DLD1 (cell line): Measurements from ENCODE around the gene SERPING1.

Experiments used
- in situ Hi-C: cut with HindIII; loops from 2 replicates; pipeline ENCODE4 v1.10.0; 2017; ENCODE audit warnings: low sequenced_read_pairs

SERPING1 gene

DNA sequence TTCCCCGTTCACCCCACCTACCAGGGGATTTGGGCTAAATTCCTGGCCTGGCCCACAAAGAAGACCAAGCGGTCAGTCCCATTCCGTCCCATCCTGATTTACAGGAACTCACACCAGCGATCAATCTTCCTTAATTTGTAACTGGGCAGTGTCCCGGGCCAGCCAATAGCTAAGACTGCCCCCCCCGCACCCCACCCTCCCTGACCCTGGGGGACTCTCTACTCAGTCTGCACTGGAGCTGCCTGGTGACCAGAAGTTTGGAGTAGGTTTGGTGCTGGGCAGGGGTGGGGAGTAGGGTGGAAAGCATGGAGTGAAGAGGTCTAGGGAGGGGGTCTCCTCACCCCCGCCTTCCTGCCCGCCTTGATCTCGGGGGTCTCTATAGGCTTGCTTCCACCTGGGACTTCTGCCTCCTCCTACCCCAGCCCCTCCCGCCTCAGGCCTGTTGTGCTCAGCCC, at the start of gene SERPING1:
Gene SERPING1, plus strand, starts transcription at position 225 of the 455 bp plus-strand sequence. CDS start 586 bp downstream, outside the sequence.
- in situ Hi-C loops, result no loop called here

DNA sequence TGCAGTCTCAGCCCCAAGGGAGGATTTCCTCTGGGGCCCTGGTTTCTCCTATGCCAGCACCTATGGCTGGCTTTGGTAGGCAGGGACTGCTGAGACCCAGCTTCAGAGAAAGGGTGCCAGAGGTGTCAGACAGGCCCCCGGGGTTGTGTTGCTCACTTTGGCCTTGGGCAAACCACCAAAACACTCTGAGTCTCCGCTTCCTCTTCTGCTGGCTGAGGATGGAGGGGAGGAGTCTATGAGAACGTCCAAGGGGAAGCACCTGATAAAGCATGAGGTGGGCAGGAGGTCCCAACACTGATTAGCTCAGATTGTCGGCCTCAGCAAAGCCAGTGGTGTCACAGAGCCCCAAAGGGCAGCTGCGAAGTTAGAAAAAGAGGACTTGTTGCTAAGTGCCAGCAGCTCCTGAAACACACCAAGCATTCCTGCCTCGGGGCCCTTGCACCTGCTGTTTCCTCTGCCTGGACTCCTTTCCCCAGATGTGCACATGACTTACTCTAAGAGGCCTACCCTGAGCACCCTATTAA, 49.6 kb upstream of the SERPING1 start:
- in situ Hi-C loops, result no loop called here

DNA sequence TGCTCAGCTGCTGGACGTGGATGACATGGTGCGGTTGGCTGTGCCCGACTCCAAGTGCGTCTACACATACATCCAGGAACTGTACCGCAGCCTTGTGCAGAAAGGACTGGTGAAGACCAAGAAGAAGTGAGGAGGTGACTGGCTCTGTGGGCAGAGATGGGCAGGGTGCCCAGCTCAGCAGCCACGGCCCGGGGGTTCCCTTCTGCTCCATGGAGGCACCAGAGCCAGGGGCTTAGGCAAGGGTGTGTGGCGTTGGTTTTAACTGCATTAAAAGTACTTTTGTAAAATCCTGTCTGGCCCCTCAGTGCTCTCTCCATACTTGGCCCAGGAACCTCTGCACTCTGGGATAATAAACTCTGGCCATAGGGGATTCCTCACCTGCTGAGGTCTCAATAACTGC, 47.5 kb upstream of the SERPING1 start:
- in situ Hi-C loops, result no loop called here

DNA sequence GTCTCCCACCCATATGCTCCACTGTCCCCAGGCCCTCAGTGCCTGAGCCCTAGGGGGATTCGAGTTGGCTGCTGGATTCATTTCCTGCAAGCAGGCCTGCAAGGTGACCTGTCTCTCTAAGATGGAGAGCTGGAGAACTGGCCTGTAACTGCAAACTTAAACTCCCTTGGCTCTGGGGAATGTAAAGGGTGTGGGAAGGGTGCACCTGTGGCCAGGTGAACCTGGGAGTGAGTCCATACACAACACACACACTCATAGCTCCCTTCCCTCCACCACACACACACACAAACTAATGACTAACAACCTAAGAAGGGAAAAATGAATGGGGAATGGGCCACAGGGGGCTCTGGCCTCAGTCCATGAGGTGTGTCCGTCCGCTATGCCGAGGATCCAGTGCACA, 45.5 kb upstream of the SERPING1 start:
- in situ Hi-C loops, result no loop called here

DNA sequence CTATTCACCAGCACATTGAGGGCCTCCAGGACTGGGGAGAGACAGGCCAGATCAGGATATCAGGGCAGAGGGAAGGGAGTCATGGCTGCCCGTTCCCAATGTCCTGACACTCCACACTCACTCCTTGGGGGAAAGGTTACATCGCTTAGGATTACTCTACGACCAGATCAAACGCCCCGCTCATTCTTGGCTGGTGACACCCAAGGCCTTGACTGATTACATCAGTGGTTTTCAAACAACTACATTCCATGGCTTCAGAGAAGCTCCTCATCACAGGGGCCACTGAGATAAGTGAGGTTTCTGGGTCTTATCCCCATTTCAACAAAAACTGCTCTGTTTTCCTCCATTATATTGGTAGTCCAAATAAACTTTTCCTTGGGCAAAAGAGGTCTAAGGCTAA, 45.0 kb upstream of the SERPING1 start:
- in situ Hi-C loops, result no loop called here

DNA sequence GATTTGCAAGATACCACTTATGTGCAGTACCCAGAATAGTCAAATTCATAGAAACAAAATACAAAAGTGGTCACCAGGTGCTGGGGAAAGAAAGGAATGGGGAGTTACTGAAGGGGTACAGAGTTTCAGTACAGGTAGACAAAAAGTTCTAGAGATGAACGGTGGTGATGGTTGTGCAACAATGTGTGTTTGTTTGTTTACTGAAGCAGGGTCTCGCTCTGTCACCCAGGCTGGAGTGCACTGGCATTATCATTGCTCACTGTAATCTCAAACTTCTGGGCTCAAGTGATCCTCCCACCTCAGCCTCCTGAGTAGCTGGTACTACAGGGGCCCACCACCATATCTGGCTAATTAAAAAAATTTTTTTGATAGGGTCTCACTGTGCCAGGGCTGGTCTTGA, 42.1 kb upstream of the SERPING1 start:
- in situ Hi-C loops, result no loop called here

DNA sequence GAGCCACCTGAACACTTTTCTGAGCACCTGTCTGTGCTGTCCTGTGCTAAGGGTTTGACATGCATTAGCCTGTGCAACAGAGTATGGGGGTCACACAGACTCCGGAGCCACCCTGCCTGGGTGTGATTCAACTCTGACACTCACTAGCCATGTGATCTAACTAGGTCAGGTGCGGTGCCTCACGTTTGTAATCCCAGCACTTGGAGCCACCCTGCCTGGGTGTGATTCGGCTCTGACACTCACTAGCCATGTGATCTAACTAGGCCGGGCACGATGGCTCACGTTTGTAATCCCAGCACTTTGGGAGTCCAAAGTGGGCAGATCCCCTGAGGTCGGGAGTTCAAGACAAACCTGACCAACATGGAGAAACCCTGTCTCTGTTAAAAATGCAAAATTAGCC, 41.4 kb upstream of the SERPING1 start:
- in situ Hi-C loops, result no loop called here

DNA sequence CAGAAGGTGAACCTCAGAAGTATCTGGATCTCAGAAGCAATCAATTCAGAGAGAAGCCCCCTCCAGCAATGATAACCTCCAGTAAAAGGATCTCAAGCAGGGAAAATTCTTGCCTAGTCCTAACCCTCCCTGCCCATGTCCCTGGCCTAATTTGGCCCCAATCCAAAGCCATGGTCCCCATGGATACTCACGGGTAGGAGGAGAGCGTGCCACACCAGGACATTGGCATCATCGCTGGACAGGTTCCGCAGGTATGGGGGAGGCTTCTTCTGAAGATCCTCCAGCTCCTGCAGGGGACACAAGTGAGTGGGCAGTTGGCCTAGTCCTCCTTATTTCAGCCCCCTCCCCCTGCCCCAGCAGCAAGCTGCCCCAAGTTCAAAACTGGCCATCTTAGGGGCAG, 37.3 kb upstream of the SERPING1 start:
- in situ Hi-C loops, result no loop called here

DNA sequence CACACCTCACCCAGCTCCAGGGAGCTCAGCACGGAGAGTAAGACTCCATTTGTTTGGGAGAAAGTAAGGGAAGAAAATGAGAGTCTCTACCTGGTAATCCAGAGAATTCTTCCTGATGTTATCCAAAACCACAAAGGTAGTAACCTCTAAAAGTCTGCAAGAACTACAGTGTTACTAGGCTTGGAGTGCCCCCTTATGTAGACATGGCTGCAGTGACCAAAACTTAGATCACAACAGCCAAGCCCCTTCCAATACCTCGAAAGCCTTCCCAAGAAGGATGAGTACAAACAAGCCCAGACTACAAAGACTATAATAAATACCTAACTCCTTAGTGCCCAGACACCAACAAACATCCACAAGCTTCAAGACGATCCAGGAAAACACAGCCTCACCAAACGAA, 34.9 kb upstream of the SERPING1 start:
- in situ Hi-C loops, result no loop called here

DNA sequence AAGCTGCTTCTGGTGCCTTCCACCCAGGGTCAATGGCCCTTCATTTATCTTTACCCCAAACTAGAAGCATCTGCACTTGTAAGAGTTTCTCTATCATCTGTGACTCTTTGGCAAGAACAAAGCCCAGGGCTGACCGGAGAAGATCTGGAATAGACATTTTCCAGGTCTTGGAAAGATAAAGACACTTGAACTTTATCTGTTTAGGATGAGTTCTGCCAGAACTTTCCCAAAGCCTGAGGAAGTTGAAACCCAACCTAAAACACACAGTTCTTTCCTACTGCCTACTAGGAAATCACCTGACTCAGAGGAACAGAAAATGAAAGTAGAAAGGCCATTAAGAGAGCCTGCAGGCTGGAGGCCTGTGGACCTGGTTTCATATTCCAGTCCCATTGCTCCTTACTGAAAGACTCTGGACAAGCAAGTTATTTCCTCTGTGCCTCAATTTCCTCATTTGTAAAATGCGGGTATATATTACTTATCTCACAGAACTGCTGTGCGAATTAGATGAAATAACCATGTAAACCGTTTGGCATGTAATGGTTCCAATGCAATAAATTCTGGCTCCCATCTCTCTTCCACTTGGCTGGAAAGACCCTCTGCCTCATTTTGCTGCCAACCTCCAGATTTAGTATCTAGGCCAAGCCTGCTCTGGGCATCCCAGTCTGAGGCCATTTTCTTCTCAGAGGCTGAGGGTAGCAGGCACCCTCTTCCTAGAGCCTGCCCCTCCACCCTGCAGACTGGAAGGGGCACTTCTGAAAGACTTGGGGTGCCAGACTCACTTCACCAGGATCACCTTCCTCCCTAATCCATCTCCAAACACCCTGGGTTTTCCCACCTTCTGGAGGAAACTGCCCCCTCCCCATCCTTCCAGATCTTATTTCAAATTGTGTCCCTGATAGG, 31.2 kb upstream of the SERPING1 start:
- in situ Hi-C loops, result no loop called here

DNA sequence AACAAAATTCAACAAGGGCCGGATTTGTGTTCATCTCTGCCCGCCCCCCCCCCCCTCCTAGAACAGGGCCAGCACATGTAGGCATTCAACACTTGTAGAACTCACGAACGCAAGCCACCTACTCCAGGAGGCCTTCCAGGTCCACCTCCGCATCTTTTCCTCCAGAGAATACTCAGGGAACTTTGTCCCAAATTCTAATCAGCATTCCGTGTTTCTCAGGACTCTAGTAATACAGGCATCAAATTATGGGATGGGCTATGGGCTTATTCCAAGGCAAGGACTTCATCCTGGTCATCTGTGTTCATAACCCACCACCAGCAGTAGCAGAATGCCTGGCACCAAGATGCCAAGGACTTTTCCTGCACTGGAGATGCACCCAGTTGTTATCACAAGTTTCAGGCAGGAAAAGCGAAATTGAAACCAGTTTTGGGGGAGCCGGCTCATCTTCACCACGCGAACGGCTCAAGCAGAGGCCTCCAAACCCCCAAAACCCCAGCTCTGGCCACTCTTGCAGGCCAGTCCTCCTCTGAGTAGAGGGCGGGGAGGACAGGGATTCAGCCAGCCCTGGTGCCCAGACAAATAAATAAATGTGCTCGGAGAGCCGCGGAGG, 30.5 kb upstream of the SERPING1 start:
- in situ Hi-C loops, result no loop called here

DNA sequence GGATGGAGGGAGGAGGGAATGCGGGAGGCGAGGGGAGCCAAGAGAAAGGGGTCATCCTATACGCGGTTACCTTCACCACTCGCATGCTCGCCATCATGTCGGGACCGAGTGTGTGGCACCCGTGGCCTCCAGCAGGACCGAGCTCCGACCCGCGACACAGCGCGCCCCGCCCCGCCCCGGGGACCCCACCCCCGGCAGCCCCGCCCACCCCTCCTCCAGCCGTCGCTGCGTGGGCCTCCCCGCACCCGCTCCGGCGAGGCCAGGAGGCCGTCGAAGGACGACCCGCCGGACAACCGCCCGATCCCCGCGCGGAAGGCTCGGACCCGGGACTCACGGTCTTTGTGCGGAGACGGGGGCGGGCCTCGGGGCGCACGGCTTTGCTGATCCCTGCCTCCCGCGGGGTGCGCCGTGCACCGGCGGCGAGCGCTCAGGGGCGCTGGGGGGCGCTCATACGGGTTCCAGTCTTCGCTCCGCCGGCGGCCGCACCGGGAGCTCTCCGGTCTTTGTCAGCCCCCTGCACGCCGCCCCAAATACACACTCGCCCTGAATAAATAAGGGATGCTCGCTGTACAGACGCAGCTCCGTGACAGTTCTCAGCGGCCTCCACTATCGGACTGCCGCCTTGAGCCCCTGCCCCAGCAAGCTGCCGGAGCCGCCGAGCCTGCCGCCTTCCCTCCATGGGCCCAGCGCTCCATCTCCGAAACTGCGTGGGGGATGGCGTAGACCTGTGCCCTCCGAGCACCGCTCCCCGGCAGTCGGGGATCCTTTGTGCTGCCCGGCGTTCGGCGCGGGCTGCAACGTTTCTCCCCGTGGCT, 29.8 kb upstream of the SERPING1 start, which contains the start of gene UBE2L6:
Gene UBE2L6, minus strand, starts transcription at position 158 of the 815 bp plus-strand sequence. Its CDS starts 61 bp downstream, at position 97.
- in situ Hi-C loops, result no loop called here

DNA sequence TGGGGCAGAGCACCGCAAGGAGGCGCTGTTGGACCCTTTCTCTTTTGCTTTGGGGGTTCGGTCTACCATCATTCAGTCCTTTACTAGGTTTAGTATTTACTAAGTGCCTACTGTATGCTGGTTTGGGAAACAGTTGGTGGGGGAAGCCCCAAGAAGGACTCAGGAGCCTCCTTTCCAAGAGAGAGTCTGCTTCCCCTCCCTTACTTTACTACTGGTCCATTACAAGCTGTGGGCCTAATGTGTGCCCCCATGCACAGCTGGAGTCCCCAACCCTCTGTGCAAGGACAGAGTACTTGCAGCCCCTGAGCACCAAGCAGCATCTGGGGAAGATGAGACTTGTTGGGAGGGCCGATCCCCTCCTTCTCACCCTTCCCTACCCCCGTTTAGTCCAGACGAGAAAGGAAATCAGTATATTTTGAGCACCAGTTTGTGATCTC, 29.1 kb upstream of the SERPING1 start:
- in situ Hi-C loops, result no loop called here

DNA sequence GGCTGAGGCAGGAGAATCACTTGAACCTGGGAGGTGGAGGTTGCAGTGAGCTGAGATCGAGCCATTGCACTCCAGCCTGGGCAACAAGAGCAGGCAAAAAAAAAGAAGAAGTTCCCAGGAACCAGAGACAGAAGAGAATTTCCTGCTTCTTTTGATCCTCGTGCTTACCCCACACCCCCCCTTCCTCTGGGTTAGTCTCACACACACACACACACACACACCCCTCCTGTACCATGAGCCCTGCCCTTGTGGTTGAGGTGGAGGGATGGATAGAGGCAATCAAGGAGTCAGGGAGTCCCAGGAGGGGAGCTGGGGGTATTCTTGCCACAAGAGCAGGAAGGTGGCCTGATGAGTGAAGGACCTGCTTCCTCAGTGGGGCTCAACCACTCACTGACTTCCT, 25.9 kb upstream of the SERPING1 start:
- in situ Hi-C loops, result no loop called here

DNA sequence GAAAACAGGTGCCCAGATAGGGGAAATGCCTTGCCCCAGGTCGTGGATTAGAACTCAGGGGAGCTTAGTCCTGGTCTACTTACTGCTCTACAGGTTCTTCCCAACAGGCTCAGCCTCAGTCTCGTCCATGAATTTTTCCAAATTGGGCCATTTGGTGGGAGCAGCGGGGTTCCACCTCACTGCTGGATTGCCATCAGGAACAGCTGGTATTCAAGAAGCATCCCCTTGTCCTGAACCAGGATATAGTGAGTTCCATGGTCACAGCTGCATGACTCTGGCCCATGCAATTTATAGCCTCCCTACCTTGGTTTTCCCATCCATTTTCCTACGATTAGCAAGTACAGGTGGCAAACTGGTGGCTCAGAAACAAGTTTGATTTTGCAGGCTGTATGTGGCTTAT, 23.4 kb upstream of the SERPING1 start:
- in situ Hi-C loops, result no loop called here

DNA sequence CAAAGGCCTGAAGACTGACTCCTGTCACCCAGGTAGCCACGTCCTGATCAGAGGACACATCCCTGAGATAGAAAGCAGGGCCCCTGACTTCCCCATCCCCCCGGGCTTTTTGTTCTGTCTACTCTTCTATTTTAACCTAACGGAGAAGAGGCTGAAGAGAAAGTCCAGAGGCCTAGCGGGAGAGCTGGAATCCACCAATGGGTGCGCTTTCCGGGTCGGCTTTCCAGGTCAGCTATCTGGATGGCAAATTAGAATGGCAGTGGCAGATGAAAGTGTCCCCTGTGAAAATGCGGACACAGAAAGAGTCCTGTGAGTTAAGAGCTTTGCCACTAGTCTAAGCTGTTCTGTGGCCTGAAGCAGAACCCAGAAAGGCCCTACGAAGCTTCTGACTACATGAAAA, 13.1 kb upstream of the SERPING1 start:
- in situ Hi-C loops, result no loop called here

DNA sequence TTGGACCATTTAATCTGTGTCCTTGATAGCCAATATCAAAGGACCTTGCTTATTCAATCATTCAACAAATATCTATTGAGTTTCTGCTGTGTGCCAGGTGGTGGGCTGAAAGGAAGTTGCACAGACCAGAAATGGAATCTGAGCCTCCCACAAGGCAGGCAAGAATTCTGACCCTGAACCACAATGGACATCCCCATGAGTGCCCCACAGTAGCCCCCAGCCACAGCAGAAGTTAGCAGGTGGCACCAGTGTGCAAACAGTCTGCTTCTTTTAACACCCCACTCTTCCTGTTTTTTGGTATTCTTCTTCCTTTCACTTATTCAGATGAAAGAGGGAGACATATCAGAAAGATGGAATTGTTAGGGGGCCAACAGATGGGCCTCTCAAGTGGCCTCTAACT, 12.2 kb upstream of the SERPING1 start:
- in situ Hi-C loops, result no loop called here

DNA sequence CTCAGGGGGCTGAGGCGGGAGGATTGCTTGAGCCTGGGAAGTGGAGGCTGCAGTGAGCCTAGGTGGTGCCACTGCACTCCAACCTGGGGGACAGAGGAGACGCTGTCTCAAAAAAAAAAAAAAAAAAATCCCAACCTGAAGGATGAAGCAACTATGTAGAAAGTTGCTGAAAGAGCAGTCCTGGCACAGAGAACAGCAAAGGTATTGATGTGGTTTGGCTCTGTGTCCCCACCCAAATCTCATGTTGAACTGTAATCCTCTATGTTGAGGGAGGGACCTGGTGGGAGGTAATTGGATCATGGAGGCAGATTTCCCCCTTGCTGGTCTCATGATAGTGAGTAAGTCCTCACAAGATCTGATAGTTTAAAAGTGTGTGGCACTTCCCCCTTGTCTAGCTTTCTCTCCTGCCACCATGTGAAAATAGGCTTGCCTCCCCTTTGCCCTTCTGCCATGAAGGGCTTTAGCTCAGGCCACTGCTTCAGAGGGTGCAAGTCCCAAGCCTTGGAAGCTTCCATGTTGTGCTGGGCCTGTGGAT, 10.7 kb upstream of the SERPING1 start:
- in situ Hi-C loops, result no loop called here

DNA sequence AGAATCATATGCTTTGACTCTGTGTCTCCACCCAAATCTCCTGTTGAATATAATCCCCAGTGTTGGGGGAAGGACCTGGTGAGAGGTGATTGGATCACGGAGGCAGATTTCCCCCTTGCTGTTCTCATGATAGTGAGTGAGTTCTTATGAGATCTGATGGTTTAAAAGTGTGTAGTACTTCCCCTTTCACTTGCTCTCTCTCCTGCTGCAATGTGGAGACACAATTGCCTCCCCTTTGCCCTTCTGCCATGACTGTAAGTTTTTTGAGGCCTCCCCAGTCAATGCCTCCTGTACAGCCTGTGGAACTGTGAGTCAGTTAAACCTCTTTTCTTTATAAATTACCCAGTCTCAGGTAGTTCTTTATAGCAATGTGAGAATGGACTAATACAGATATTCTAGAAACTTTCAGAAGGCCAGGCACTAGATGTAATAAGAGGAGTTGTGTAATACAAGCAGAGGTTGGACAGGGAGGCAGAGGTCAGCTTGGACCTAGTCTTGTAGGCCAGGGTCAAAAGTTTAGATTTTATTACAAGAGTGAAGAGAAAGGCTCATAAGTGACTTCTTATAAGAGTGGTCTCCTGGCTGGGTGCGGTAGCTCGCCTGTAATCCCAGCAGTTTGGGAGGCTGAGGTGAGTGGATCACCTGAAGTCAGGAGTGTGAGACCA, 9.3 kb upstream of the SERPING1 start:
- in situ Hi-C loops, result no loop called here

DNA sequence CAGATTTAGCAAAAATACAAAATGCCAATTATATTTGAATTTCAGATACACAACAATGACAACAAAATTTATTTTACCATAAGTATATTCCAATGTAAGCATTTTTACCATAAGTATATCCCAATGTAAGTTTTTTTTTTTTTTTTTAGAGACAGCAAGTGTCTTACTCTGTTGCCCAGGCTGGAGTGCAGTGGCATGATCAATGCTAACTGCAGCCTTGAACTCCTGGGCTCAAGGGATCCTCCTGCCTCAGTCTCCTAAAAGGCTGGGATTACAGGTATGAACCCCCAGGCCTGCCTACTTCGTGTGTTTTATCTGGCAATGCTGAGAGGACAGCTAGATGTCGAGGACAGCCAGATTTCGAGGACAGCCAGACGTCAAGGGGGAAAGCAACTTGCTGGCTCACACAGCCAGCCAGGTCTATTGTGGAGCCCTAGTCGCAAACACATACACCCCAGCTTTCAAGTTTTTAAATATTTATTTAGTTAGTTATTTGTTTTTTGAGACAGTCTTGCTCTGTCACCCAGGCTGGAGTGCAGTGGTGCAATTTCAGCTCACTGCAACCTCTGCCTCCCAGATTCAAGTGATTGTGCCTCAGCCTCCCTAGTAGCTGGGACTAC, 1.1 kb upstream of the SERPING1 start:
- in situ Hi-C loops, result no loop called here
